Keratinocyte (primary cell): Measurements from ENCODE around the gene AMMECR1. TPM values are rescaled to one million over a fixed set of nuclear protein-coding genes. Genes with fewer than 3 reads are reported as not detected.

Experiments
- DNase-seq: peaks from one replicate; pipeline ENCODE4 v3.0.0-alpha.2; 2011; ENCODE audit warnings: low read depth, missing footprints, low spot score
- FAIRE-seq: peaks from 2 replicates; lab custom pipeline; 2011; peaks lifted over from hg19 to GRCh38; lab: Jason Lieb, UNC
- H2AFZ ChIP-seq: 2 replicates; pipeline ENCODE4 v1.6.0; 2012; ENCODE audit warnings: low read length, control low read depth, inconsistent platforms; ENCODE audit not compliant: control insufficient read depth
- H3K27ac ChIP-seq: 2 replicates; pipeline ENCODE4 v1.5.1; 2011; ENCODE audit warnings: low read length; ENCODE audit not compliant: control insufficient read depth, insufficient read depth
- H3K27me3 ChIP-seq: 3 replicates; pipeline ENCODE4 v1.6.0; 2011; ENCODE audit warnings: low read length; ENCODE audit not compliant: control insufficient read depth, insufficient read depth; ENCODE audit errors: extremely low read depth
- H3K36me3 ChIP-seq, 2 experiments: 2 replicates in 1 of 2; 3 replicates in 1 of 2; pipeline ENCODE4 v1.5.1; 2011; ENCODE audit warnings: low read length in 2 of 2, mild to moderate bottlenecking in 1 of 2; ENCODE audit not compliant: control insufficient read depth in 2 of 2, insufficient read depth in 2 of 2; ENCODE audit errors: extremely low read depth in 1 of 2
- H3K4me1 ChIP-seq: 3 replicates; pipeline ENCODE4 v1.5.1; 2011; ENCODE audit warnings: low read length; ENCODE audit not compliant: control insufficient read depth, insufficient read depth; ENCODE audit errors: extremely low read depth
- H3K4me2 ChIP-seq: 3 replicates; pipeline ENCODE4 v1.6.0; 2011; ENCODE audit warnings: low read depth, low read length; ENCODE audit not compliant: control insufficient read depth, insufficient read depth; ENCODE audit errors: extremely low read depth
- H3K4me3 ChIP-seq, 3 experiments: fragments of 200-600 bp in 1 of 3; sonication (generic) in 1 of 3; 2 replicates in 2 of 3; 3 replicates in 1 of 3; pipeline ENCODE4 v1.5.1; 2011 to 2016; ENCODE audit warnings: low read length in 3 of 3, mild to moderate bottlenecking in 3 of 3, control low read depth in 2 of 3, inconsistent platforms in 1 of 3, low read depth in 1 of 3, mixed read lengths in 1 of 3, mixed run types in 1 of 3, moderate library complexity in 1 of 3; ENCODE audit not compliant: control insufficient read depth in 2 of 3, insufficient read depth in 2 of 3; ENCODE audit errors: extremely low read depth in 1 of 3
- H3K79me2 ChIP-seq: 2 replicates; pipeline ENCODE4 v1.6.0; 2012; ENCODE audit warnings: low read length; ENCODE audit not compliant: control insufficient read depth, insufficient read depth
- H3K9ac ChIP-seq: 3 replicates; pipeline ENCODE4 v1.6.0; 2011; ENCODE audit warnings: low read length; ENCODE audit not compliant: control insufficient read depth, insufficient read depth; ENCODE audit errors: extremely low read depth
- H3K9me1 ChIP-seq: 3 replicates; pipeline ENCODE4 v1.6.0; 2011; ENCODE audit warnings: low read length; ENCODE audit not compliant: control insufficient read depth, insufficient read depth; ENCODE audit errors: extremely low read depth
- H3K9me3 ChIP-seq: 2 replicates; pipeline ENCODE4 v1.5.1; 2012; ENCODE audit warnings: low read depth, low read length; ENCODE audit not compliant: control insufficient read depth
- H4K20me1 ChIP-seq: 3 replicates; pipeline ENCODE4 v1.6.0; 2011; ENCODE audit warnings: low read length; ENCODE audit not compliant: control insufficient read depth, insufficient read depth; ENCODE audit errors: extremely low read depth
- EZH2 ChIP-seq: IDR thresholded peaks from one replicate; pipeline ENCODE4 v1.6.1; 2012; ENCODE audit warnings: inconsistent platforms, mild to moderate bottlenecking, low read length, moderate library complexity
- dilution Hi-C: fragments of 300-500 bp; cut with MboI; formaldehyde crosslinking; loops from one replicate; pipeline ENCODE4 v1.7.0; 2020; ENCODE audit warnings: low sequenced_read_pairs; ENCODE audit not compliant: extremely low pct_ligation_motif_present
- polyA plus RNA-seq, 5 experiments: library from polyadenylated mRNA; depleted of rRNA in 3 of 5; stranded (reverse) in 3 of 5; stranded (forward) in 1 of 5; unstranded in 1 of 5; fragments of >200 nt; gene quantifications; 1 replicate in 1 of 5; 2 replicates in 3 of 5; 3 replicates in 1 of 5; pipeline versions ENCODE4 v1.2.1 to v1.2.3, GENCODE V29; 2011 to 2012; ENCODE audit warnings: missing spikeins in 2 of 5, low read depth in 1 of 5, low replicate concordance in 1 of 5
- TF ChIP-seq, protein P1 (sequence below), 3 experiments: IDR thresholded peaks in 1 of 3; conservative IDR thresholded peaks in 1 of 3; optimal IDR thresholded peaks in 1 of 3; 2 replicates in 2 of 3; 3 replicates in 1 of 3; pipeline versions ENCODE3 to v1.5.1; 2011; ENCODE audit warnings: low read length in 3 of 3, mild to moderate bottlenecking in 3 of 3, moderate library complexity in 2 of 3, control low read depth in 1 of 3, inconsistent platforms in 1 of 3; ENCODE audit not compliant: insufficient read depth in 2 of 3; ENCODE audit errors: extremely low read depth in 1 of 3

The AMMECR1 gene
- polyA plus RNA-seq, 1 donor (not counting 4 experiments of a cell fraction or from before 2014, with no cell fraction given): 15.5 TPM

- no peak for TF ChIP-seq EZH2
- TF ChIP-seq, protein P1, sequence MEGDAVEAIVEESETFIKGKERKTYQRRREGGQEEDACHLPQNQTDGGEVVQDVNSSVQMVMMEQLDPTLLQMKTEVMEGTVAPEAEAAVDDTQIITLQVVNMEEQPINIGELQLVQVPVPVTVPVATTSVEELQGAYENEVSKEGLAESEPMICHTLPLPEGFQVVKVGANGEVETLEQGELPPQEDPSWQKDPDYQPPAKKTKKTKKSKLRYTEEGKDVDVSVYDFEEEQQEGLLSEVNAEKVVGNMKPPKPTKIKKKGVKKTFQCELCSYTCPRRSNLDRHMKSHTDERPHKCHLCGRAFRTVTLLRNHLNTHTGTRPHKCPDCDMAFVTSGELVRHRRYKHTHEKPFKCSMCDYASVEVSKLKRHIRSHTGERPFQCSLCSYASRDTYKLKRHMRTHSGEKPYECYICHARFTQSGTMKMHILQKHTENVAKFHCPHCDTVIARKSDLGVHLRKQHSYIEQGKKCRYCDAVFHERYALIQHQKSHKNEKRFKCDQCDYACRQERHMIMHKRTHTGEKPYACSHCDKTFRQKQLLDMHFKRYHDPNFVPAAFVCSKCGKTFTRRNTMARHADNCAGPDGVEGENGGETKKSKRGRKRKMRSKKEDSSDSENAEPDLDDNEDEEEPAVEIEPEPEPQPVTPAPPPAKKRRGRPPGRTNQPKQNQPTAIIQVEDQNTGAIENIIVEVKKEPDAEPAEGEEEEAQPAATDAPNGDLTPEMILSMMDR (optimal IDR thresholded peaks at IDR 0.05 in 1 of 3, IDR thresholded peaks at IDR 0.05 in 1 of 3, conservative IDR thresholded peaks at IDR 0.05 in 1 of 3; ENCODE audit: extremely low read depth in 1 of 3, insufficient read depth in 2 of 3, low read length in 3 of 3): no peak
- DNase-seq (no peak), FAIRE-seq (no peak)
- Histone ChIP-seq H3K9ac (no peak overlapping the region), H3K36me3 (no peaks in the 10 kb centered on the region), H3K9me3 (no peaks in the 10 kb centered on the region), H2AFZ (no peak overlapping the region), H3K79me2 (peaks cover 20% of the 10 kb centered on the region), H3K27me3 (no peaks in the 10 kb centered on the region), H3K4me2 (no peak overlapping the region), H3K4me3 (no peak overlapping the region), H4K20me1 (peaks cover 2% of the 10 kb centered on the region), H3K9me1 (no peaks in the 10 kb centered on the region), H3K4me1 (peaks cover 3% of the 10 kb centered on the region), H3K27ac (no peak overlapping the region)
- dilution Hi-C loops: no loop called here
Observed at GRCh38 chrX:110277609-110278008, 40.3 kb downstream of the AMMECR1 start.

DNA sequence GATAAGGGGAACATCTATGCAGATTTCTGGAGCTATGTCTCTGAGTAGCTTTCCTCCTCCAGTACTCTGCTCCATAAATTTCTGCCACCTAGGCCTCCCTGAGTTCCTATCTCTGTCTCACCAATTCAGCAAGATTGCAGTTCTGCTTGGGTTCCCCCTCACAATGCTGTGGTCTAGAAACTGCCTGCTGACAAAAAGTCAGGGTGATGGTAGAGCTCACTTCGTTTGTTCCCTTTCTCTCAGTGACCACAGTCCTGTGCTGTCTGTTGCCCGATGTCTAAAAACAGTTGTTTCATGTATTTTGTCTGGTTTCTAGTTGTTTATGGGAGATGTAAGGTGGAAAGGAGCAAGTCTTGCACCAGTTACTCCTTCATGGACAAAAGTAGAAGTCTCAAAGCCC, 41.1 kb downstream of the AMMECR1 start:
- no peak overlapping the region for H3K27ac ChIP-seq
- no peaks in the 10 kb centered on the region for H3K9me1 ChIP-seq
- H3K27me3 ChIP-seq: no peaks in the 10 kb centered on the region
- H2AFZ ChIP-seq: no peak overlapping the region
- no peak for DNase-seq
- H3K79me2 ChIP-seq: peaks cover 18% of the 10 kb centered on the region
- no peaks in the 10 kb centered on the region for H3K9me3 ChIP-seq
- TF ChIP-seq, protein P1 (optimal IDR thresholded peaks at IDR 0.05 in 1 of 3, IDR thresholded peaks at IDR 0.05 in 1 of 3, conservative IDR thresholded peaks at IDR 0.05 in 1 of 3; ENCODE audit: extremely low read depth in 1 of 3, insufficient read depth in 2 of 3, low read length in 3 of 3): no peak
- no peak for TF ChIP-seq EZH2
- H3K4me2 ChIP-seq: no peak overlapping the region
- no peak for FAIRE-seq
- no peaks in the 10 kb centered on the region for H3K36me3 ChIP-seq
- dilution Hi-C loops: no loop called here
- H3K9ac ChIP-seq: no peak overlapping the region
- peaks cover 2% of the 10 kb centered on the region for H4K20me1 ChIP-seq
- H3K4me3 ChIP-seq: no peak overlapping the region
- H3K4me1 ChIP-seq: peaks cover 3% of the 10 kb centered on the region
